Kidney glomerular epithelial cell (primary cell): Measurements from ENCODE around the gene TAF1L.

Experiments used
- DNase-seq: peaks from one replicate; lab custom pipeline; 2025; lab: John Stamatoyannopoulos, UW

Gene TAF1L

GRCh38 chr9:32589083-32589723, 46.3 kb downstream of the TAF1L start:
- peak; percentile 52 for DNase-seq

GRCh38 chr9:32587901-32588300, 47.6 kb downstream of the TAF1L start:
- DNase-seq, result no peak

GRCh38 chr9:32584784-32585183, 50.7 kb downstream of the TAF1L start:
- DNase-seq, result no peak

- DNase-seq, result peak; percentile 69
Observed at GRCh38 chr9:32581512-32582143, 53.8 kb downstream of the TAF1L start.

- DNase-seq, result peak; percentile 11
Observed at GRCh38 chr9:32580631-32581300, 54.7 kb downstream of the TAF1L start.

GRCh38 chr9:32579706-32580331, 55.6 kb downstream of the TAF1L start:
- peak; percentile 28 for DNase-seq
